Neural cell (in vitro differentiated cells): Measurements from ENCODE around the gene STX8. TPM values are rescaled to one million over a fixed set of nuclear protein-coding genes. Genes with fewer than 3 reads are reported as not detected.

Experiments
- H2AFZ ChIP-seq: fragments of 200-600, 300-800 bp; sonication (generic), shearing (Covaris generic); 2 replicates; pipeline ENCODE4 v1.6.0; 2014; ENCODE audit warnings: low read depth, mild to moderate bottlenecking, antibody characterized with exemption, low read length, moderate library complexity
- H3F3A ChIP-seq: fragments of 200-600 bp; shearing (Covaris generic); 2 replicates; pipeline ENCODE4 v1.6.1; 2016; ENCODE audit warnings: mild to moderate bottlenecking, moderate library complexity, mixed read lengths, antibody characterized with exemption, low read length; ENCODE audit not compliant: insufficient read depth, poor library complexity, severe bottlenecking
- H3K27ac ChIP-seq: fragments of 200-600, 300-800 bp; sonication (generic), shearing (Covaris generic); 2 replicates; pipeline ENCODE4 v1.5.1; 2014; ENCODE audit warnings: mild to moderate bottlenecking, low read length, moderate library complexity
- H3K27me3 ChIP-seq: fragments of 300-800, 200-600 bp; sonication (generic), shearing (Covaris generic); 2 replicates; pipeline ENCODE4 v1.6.0; 2014; ENCODE audit warnings: mild to moderate bottlenecking, low read depth, low read length, moderate library complexity; ENCODE audit not compliant: insufficient read depth
- H3K36me3 ChIP-seq: fragments of 300-800, 200-600 bp; sonication (generic), shearing (Covaris generic); 2 replicates; pipeline ENCODE4 v1.5.1; 2014; ENCODE audit warnings: mild to moderate bottlenecking, antibody characterized with exemption, low read length, moderate library complexity; ENCODE audit not compliant: insufficient read depth
- H3K4me2 ChIP-seq: fragments of 300-800, 200-600 bp; sonication (generic), shearing (Covaris generic); 2 replicates; pipeline ENCODE4 v1.6.0; 2014; ENCODE audit warnings: mild to moderate bottlenecking, low read length
- H3K4me3 ChIP-seq: fragments of 300-800, 200-600 bp; sonication (generic), shearing (Covaris generic); 2 replicates; pipeline ENCODE4 v1.5.1; 2014; ENCODE audit warnings: mild to moderate bottlenecking, low read length, moderate library complexity
- H3K79me2 ChIP-seq: fragments of 200-600 bp; shearing (Covaris generic); replicated peaks from 2 replicates; pipeline ENCODE4 v1.6.0; 2014; ENCODE audit warnings: mild to moderate bottlenecking, low read length, moderate library complexity; ENCODE audit not compliant: insufficient read depth
- H3K9ac ChIP-seq: fragments of 300-800, 200-600 bp; sonication (generic), shearing (Covaris generic); 2 replicates; pipeline ENCODE4 v1.6.1; 2016; ENCODE audit warnings: mild to moderate bottlenecking, low read length, mixed read lengths
- H3K9me2 ChIP-seq: fragments of 200-600 bp; shearing (Covaris generic); 2 replicates; pipeline ENCODE4 v1.6.1; 2016; ENCODE audit warnings: mild to moderate bottlenecking, low read length, mixed read lengths; ENCODE audit not compliant: insufficient read depth
- H3K9me3 ChIP-seq: fragments of 200-600, 300-800 bp; sonication (generic), shearing (Covaris generic); 2 replicates; pipeline ENCODE4 v1.6.1; 2016; ENCODE audit warnings: mild to moderate bottlenecking, mixed run types, low read length, moderate library complexity, mixed read lengths
- H4K20me1 ChIP-seq: fragments of 200-600 bp; shearing (Covaris generic); 2 replicates; pipeline ENCODE4 v1.6.1; 2016; ENCODE audit warnings: mild to moderate bottlenecking, mixed run types; ENCODE audit not compliant: insufficient read depth
- CTCF ChIP-seq: fragments of 450-650 bp; IDR thresholded peaks from 2 replicates; pipeline ENCODE4 v1.5.1; 2014; ENCODE audit warnings: antibody characterized with exemption, mild to moderate bottlenecking, moderate library complexity; ENCODE audit not compliant: poor library complexity, severe bottlenecking
- EP300 ChIP-seq: fragments of 450-650 bp; conservative IDR thresholded peaks from 2 replicates; pipeline ENCODE4 v1.6.1; 2014; ENCODE audit warnings: antibody characterized with exemption, mild to moderate bottlenecking, moderate library complexity; ENCODE audit not compliant: poor library complexity, severe bottlenecking
- EZH2 ChIP-seq: fragments of 200-600, 300-800 bp; shearing (Covaris generic), sonication (generic); IDR thresholded peaks from 2 replicates; pipeline ENCODE4 v1.6.1; 2014; ENCODE audit warnings: antibody characterized with exemption, low read length, borderline replicate concordance, mild to moderate bottlenecking; ENCODE audit not compliant: insufficient read depth, poor library complexity, severe bottlenecking
- MXI1 ChIP-seq: fragments of 450-650 bp; conservative IDR thresholded peaks from 2 replicates; pipeline ENCODE4 v1.6.1; 2014; ENCODE audit warnings: antibody characterized with exemption, mild to moderate bottlenecking; ENCODE audit not compliant: poor library complexity, severe bottlenecking
- POLR2AphosphoS5 ChIP-seq: IDR thresholded peaks from 2 replicates; pipeline ENCODE4 v1.6.1; 2012
- RAD21 ChIP-seq: fragments of 450-650 bp; conservative IDR thresholded peaks from 2 replicates; pipeline ENCODE4 v1.6.1; 2014; ENCODE audit warnings: antibody characterized with exemption, mild to moderate bottlenecking, moderate library complexity
- REST ChIP-seq: IDR thresholded peaks from 2 replicates; pipeline ENCODE4 v1.6.1; 2012; ENCODE audit warnings: borderline replicate concordance
- SMC3 ChIP-seq: fragments of 450-650 bp; conservative IDR thresholded peaks from 2 replicates; pipeline ENCODE4 v1.6.1; 2014; ENCODE audit warnings: antibody characterized with exemption, mild to moderate bottlenecking, moderate library complexity; ENCODE audit not compliant: poor library complexity
- TAF1 ChIP-seq: IDR thresholded peaks from 2 replicates; pipeline ENCODE4 v1.6.1; 2012; ENCODE audit warnings: low read depth
- polyA plus RNA-seq: library from polyadenylated mRNA; depleted of rRNA; stranded (reverse); fragments of >200 nt; gene quantifications from 2 replicates; pipeline ENCODE4 v1.2.3, GENCODE V29; 2014

Gene STX8
- polyA plus RNA-seq, 1 donor from 2014 or later = 100 TPM

DNA sequence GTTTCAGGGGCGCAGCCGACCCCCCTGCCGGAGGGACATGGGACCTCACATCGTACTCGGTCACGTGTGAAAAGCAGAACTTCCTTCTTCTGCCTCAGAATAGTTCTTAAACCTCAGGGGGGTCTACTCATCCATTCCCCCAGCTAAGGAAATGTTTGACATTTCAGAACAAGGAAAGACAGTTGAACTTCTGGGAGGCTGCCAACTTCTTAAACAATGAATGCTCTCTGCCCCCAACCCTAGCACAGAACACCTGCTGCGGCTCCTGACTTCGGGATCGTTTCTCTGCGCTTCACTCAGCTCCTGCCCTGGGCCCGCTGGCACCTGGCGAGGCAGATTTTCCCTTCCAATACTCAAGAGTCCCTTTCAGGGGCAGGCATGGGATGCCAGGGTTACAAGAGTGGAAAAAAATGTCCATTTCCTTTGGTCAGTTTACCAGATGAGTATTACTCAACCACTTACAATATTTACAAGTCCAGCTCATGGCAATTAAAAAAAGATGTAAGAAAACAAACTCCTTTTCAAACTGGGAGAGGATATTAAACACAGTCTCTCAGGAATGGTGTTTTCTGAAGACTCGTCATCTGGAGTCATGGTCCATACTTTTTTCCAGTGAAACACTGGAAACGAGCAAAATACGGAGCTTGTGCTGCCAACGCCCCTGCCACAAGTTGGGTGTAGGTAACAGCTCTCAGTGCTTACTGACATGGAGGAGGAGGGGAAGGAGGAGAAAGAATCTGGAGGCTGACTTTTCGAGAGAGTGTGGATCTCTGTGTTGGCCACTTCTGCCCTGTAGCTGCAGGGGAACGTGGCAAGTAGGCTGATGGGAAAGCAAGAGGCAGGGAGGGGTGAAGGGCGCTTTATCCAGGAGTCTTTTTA is 318.6 kb downstream of the STX8 start:
- Histone ChIP-seq H3K27ac (no peak overlapping the region), H3K9me3 (no peaks in the 10 kb centered on the region), H4K20me1 (no peaks in the 10 kb centered on the region), H3K4me3 (no peak overlapping the region), H3K9me2 (no peaks in the 10 kb centered on the region), H3K36me3 (no peaks in the 10 kb centered on the region), H3K27me3 (no peaks in the 10 kb centered on the region), H3F3A (no peaks in the 10 kb centered on the region), H3K9ac (no peak overlapping the region), H3K4me2 (no peak overlapping the region), H3K79me2 (no peaks in the 10 kb centered on the region), H2AFZ (no peak overlapping the region)
- TF ChIP-seq REST (no peak), POLR2AphosphoS5 (no peak), EZH2 (no peak), TAF1 (no peak), MXI1 (no peak), RAD21 (no peak), EP300 (no peak), SMC3 (no peak), CTCF (no peak)

GRCh38 chr17:9256361-9256750 is 319.3 kb downstream of the STX8 start:
- Histone ChIP-seq H3K27ac (no peak overlapping the region), H3K79me2 (no peaks in the 10 kb centered on the region), H3K4me3 (no peak overlapping the region), H3K27me3 (no peaks in the 10 kb centered on the region), H3K9ac (no peak overlapping the region), H3K9me2 (no peaks in the 10 kb centered on the region), H3F3A (no peaks in the 10 kb centered on the region), H3K4me2 (no peak overlapping the region), H2AFZ (no peak overlapping the region), H3K36me3 (no peaks in the 10 kb centered on the region), H4K20me1 (no peaks in the 10 kb centered on the region), H3K9me3 (no peaks in the 10 kb centered on the region)
- TF ChIP-seq EP300 (no peak), SMC3 (no peak), POLR2AphosphoS5 (no peak), MXI1 (no peak), REST (no peak), EZH2 (no peak)
